T47D (cell line): ENCODE measurements around the gene MGAT5B.

Source experiments
- DNase-seq, 2 experiments: peaks; one replicate each; pipeline versions ENCODE4 v3.0.0 to v3.0.0-alpha.2; 2011 to 2012; ENCODE audit warnings: low read depth in 1 of 2, low spot score in 1 of 2
- JUND ChIP-seq: IDR thresholded peaks from 2 replicates; pipeline ENCODE4 v1.6.1; 2012; ENCODE audit warnings: low read depth
- in situ Hi-C: cut with HindIII; loops from 2 replicates; pipeline ENCODE4 v1.10.0; 2016; ENCODE audit warnings: low sequenced_read_pairs, low pct_unique_long_range_greater_than_20kb

MGAT5B gene

GRCh38 chr17:76872874-76873221, 4.6 kb downstream of the MGAT5B start:
- DNase-seq, result no peak
- TF ChIP-seq JUND, result no peak
- in situ Hi-C loops, result no loop called here

GRCh38 chr17:76873856-76874255, 5.7 kb downstream of the MGAT5B start:
- in situ Hi-C loops, result no loop called here
- no peak for TF ChIP-seq JUND
- no peak for DNase-seq

- no peak for TF ChIP-seq JUND
- no peak for DNase-seq
- in situ Hi-C loops, result loop anchor here (25.0 kb wide), 1 partner anchor 110 kb away; no protein-coding TSS in a partner anchor
These were observed 9.2 kb downstream of the MGAT5B start for GRCh38 chr17:76877437-76877836.

GRCh38 chr17:76878568-76878967, 10.4 kb downstream of the MGAT5B start:
- no peak for DNase-seq
- in situ Hi-C loops, result loop anchor here (25.0 kb wide), 1 partner anchor 109 kb away; no protein-coding TSS in a partner anchor
- TF ChIP-seq JUND, result no peak

- TF ChIP-seq JUND, result no peak
- no peak for DNase-seq
- in situ Hi-C loops, result loop anchor here (25.0 kb wide), 1 partner anchor 108 kb away; no protein-coding TSS in a partner anchor
These were observed 11.1 kb downstream of the MGAT5B start for GRCh38 chr17:76879254-76879653.

GRCh38 chr17:76879691-76880090, 11.5 kb downstream of the MGAT5B start:
- no peak for DNase-seq
- in situ Hi-C loops, result loop anchor here (25.0 kb wide), 1 partner anchor 108 kb away; no protein-coding TSS in a partner anchor
- no peak for TF ChIP-seq JUND

GRCh38 chr17:76880268-76880667, 12.1 kb downstream of the MGAT5B start:
- no peak for DNase-seq
- in situ Hi-C loops, result loop anchor here (25.0 kb wide), 1 partner anchor 107 kb away; no protein-coding TSS in a partner anchor
- no peak for TF ChIP-seq JUND

GRCh38 chr17:76880971-76881370, 12.8 kb downstream of the MGAT5B start:
- DNase-seq, result no peak
- in situ Hi-C loops, result loop anchor here (25.0 kb wide), 1 partner anchor 106 kb away; no protein-coding TSS in a partner anchor
- no peak for TF ChIP-seq JUND

- no peak for DNase-seq
- TF ChIP-seq JUND, result no peak
- in situ Hi-C loops, result loop anchor here (25.0 kb wide), 1 partner anchor 106 kb away; no protein-coding TSS in a partner anchor
These were observed 13.2 kb downstream of the MGAT5B start for GRCh38 chr17:76881408-76881807.

- DNase-seq, result no peak
- in situ Hi-C loops, result loop anchor here (25.0 kb wide), 1 partner anchor 105 kb away; no protein-coding TSS in a partner anchor
- TF ChIP-seq JUND, result no peak
These were observed 13.8 kb downstream of the MGAT5B start for GRCh38 chr17:76881966-76882365.

GRCh38 chr17:76883744-76884525, 15.7 kb downstream of the MGAT5B start:
- TF ChIP-seq JUND, result no peak
- in situ Hi-C loops, result loop anchor here (25.0 kb wide), 1 partner anchor 103 kb away; no protein-coding TSS in a partner anchor
- DNase-seq, result no peak

- no peak for TF ChIP-seq JUND
- in situ Hi-C loops, result loop anchor here (25.0 kb wide), 1 partner anchor 102 kb away; no protein-coding TSS in a partner anchor
- no peak for DNase-seq
These were observed 17.0 kb downstream of the MGAT5B start for GRCh38 chr17:76884995-76885893.
